ENCODE results near the gene KRT79.

KRT79 gene

DNA sequence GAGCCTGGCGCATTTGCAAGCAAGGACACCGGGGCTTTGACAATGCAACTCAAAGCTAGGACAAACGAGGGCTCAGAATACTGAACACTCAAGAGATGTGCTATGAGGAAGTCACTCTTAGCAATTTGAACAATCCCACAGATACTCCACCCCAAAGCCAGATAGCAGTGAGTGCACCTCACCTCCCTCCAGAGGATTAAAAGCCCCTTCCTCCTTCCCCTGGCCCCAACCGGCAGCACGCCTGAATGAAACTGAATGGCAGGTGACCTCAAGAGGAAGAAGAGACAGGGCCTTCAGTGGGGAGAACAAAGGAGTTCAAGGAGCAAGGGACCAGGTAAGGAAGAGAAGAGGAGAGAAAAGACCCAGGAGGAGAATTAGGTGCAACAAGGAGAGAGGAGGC is 16.6 kb upstream of the KRT79 start:
- H3K9me2 ChIP-seq (ENCODE audit: low read depth, low read length), result no peaks in the 10 kb centered on the region
- no peaks in the 10 kb centered on the region for H3K36me3 ChIP-seq (ENCODE audit: insufficient read depth, low read length)
- H4K20me1 ChIP-seq (ENCODE audit: insufficient read depth, low read length), result no peaks in the 10 kb centered on the region
- no peaks in the 10 kb centered on the region for H3K4me1 ChIP-seq (ENCODE audit: insufficient read depth, low read length, severe bottlenecking)
- no peak overlapping the region for H3K27ac ChIP-seq (ENCODE audit: low read depth, low read length, poor library complexity, severe bottlenecking)
- no peaks in the 10 kb centered on the region for H3K79me2 ChIP-seq (ENCODE audit: insufficient read depth, low read length)
- no peaks in the 10 kb centered on the region for H3F3A ChIP-seq (ENCODE audit: insufficient read depth, low read length)
- no peak overlapping the region for H3K4me3 ChIP-seq (ENCODE audit: low read depth, low read length, poor library complexity, severe bottlenecking)
- H2AFZ ChIP-seq (ENCODE audit: low read length), result no peak overlapping the region
- H3K27me3 ChIP-seq (ENCODE audit: insufficient read depth, low read length), result no peaks in the 10 kb centered on the region
- H3K9me3 ChIP-seq (ENCODE audit: low read length), result no peaks in the 10 kb centered on the region
- H3K4me2 ChIP-seq (ENCODE audit: low read length), result no peak overlapping the region
- TF ChIP-seq EZH2 (IDR thresholded peaks at IDR 0.05; ENCODE audit: borderline replicate concordance, low read length) (no peak), CTCF (IDR thresholded peaks at IDR 0.05; ENCODE audit: low read length) (no peak)
- no peak overlapping the region for H3K9ac ChIP-seq (ENCODE audit: low read length)

DNA sequence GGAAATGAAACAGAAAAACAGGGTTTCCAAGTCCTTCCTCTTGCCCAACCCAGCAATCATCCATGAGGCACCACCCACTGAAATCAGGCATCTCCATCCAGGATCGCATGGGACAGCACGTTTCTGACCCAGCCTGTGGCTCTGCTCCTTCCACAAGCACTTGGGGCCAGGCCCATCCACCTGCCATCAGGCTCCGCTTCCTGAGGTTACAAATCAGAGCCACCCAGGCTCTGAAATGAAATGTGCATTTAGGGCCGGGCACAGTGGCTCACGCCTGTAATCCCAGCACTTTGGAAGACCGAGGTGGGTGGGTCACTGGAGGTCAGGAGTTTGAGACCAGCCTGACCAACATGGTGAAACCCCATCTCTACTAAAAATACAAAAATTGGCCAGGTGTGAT is 15.4 kb upstream of the KRT79 start:
- TF ChIP-seq EZH2 (IDR thresholded peaks at IDR 0.05; ENCODE audit: borderline replicate concordance, low read length) (no peak), CTCF (IDR thresholded peaks at IDR 0.05; ENCODE audit: low read length) (no peak)
- H2AFZ ChIP-seq (ENCODE audit: low read length), result no peak overlapping the region
- no peaks in the 10 kb centered on the region for H3K36me3 ChIP-seq (ENCODE audit: insufficient read depth, low read length)
- H3K4me3 ChIP-seq (ENCODE audit: low read depth, low read length, poor library complexity, severe bottlenecking), result no peak overlapping the region
- no peaks in the 10 kb centered on the region for H3K9me2 ChIP-seq (ENCODE audit: low read depth, low read length)
- H3K27ac ChIP-seq (ENCODE audit: low read depth, low read length, poor library complexity, severe bottlenecking), result no peak overlapping the region
- no peak overlapping the region for H3K4me2 ChIP-seq (ENCODE audit: low read length)
- H3K4me1 ChIP-seq (ENCODE audit: insufficient read depth, low read length, severe bottlenecking), result no peaks in the 10 kb centered on the region
- H3K27me3 ChIP-seq (ENCODE audit: insufficient read depth, low read length), result no peaks in the 10 kb centered on the region
- H3K79me2 ChIP-seq (ENCODE audit: insufficient read depth, low read length), result no peaks in the 10 kb centered on the region
- no peak overlapping the region for H3K9ac ChIP-seq (ENCODE audit: low read length)
- H4K20me1 ChIP-seq (ENCODE audit: insufficient read depth, low read length), result no peaks in the 10 kb centered on the region
- no peaks in the 10 kb centered on the region for H3F3A ChIP-seq (ENCODE audit: insufficient read depth, low read length)
- H3K9me3 ChIP-seq (ENCODE audit: low read length), result no peaks in the 10 kb centered on the region

DNA sequence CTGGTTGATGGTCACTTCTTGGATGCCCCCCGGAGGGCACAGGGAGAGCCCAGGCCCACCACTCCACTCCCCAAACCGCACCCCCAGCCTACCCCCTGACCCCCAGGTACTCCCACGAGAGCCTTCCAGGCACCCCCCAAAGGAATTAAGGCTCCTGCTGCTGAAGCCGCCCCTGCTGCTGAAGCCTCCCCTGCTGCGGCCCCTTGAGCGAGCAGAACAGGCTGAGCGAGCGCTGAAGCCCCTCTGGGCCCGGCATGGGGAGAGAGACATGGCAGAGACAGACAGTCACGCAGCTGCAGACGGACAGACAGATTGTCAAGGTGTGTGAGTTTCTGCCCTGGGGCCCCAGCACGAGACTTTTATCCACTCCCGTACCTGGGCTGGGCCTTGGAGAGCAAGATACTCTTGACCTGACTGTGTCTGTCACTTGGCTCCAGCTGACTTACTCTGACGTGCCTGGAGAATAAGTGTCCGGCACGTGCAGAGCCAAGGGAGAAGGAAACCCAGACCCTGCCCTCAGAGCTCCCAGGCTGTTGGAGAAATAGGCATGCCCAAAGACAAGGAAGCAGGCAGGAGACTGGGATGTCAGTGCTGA is 14.6 kb upstream of the KRT79 start, which contains the start of gene KRT78:
KRT78 (minus strand) TSS at position 334 of the 595 bp plus-strand sequence; CDS start at position 270, 64 bp downstream.
- no peak for TF ChIP-seq EZH2 (IDR thresholded peaks at IDR 0.05; ENCODE audit: borderline replicate concordance, low read length)
- TF ChIP-seq CTCF (IDR thresholded peaks at IDR 0.05; ENCODE audit: low read length), result no peak
- Histone ChIP-seq H3K9me2 (ENCODE audit: low read depth, low read length) (no peaks in the 10 kb centered on the region), H3K79me2 (ENCODE audit: insufficient read depth, low read length) (no peaks in the 10 kb centered on the region), H3K27me3 (ENCODE audit: insufficient read depth, low read length) (no peaks in the 10 kb centered on the region), H3K9ac (ENCODE audit: low read length) (no peak within 1 kb of the TSS), H3K4me1 (ENCODE audit: insufficient read depth, low read length, severe bottlenecking) (no peaks in the 10 kb centered on the region), H2AFZ (ENCODE audit: low read length) (no peak within 1 kb of the TSS), H3K4me3 (ENCODE audit: low read depth, low read length, poor library complexity, severe bottlenecking) (no peak within 1 kb of the TSS), H4K20me1 (ENCODE audit: insufficient read depth, low read length) (no peaks in the 10 kb centered on the region), H3K27ac (ENCODE audit: low read depth, low read length, poor library complexity, severe bottlenecking) (no peak within 1 kb of the TSS), H3K4me2 (ENCODE audit: low read length) (no peak within 1 kb of the TSS), H3K36me3 (ENCODE audit: insufficient read depth, low read length) (no peaks in the 10 kb centered on the region), H3F3A (ENCODE audit: insufficient read depth, low read length) (no peaks in the 10 kb centered on the region), H3K9me3 (ENCODE audit: low read length) (no peaks in the 10 kb centered on the region)

All from OCI-LY1 (cell line).